ENCODE results near the gene GALNT7. TPM values are rescaled to one million over a fixed set of nuclear protein-coding genes. Genes with fewer than 3 reads are reported as not detected.
"Not testable (repeated sequence)": the region's sequence is repeated elsewhere in the genome, so short reads cannot be mapped to it uniquely, and the experiment has no call there.

GALNT7 gene
- total and polyA plus RNA-seq, 7 donors: 0.69 to 3.2 (median 1.6) TPM

DNA sequence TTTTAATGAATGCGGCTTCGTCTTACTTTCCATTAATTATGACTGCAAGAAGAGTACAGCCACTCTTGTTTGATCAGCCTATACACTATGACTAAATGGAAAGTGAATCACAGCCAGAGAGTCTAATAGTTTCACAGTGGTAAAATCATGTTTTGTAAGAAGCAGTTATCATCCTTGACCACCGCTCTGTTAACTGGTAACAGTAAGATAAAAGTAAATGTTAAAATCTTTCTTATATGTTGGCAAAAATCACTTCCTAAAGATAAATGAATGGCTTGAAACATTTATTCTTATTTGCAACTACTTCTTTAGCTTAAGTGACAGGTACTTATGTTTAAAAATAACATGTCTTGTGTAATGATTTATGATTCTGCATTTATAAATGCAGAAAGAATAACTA lies 13.2 kb downstream of the GALNT7 start:
- ATAC-seq: no peak
- H3K9me3 ChIP-seq: no peaks in the 10 kb centered on the region
- H3K27me3 ChIP-seq (ENCODE audit: insufficient read depth in 3 of 3, low read length in 2 of 3): no peaks in the 10 kb centered on the region
- no peak overlapping the region for H3K4me3 ChIP-seq
- TF ChIP-seq, protein P1, sequence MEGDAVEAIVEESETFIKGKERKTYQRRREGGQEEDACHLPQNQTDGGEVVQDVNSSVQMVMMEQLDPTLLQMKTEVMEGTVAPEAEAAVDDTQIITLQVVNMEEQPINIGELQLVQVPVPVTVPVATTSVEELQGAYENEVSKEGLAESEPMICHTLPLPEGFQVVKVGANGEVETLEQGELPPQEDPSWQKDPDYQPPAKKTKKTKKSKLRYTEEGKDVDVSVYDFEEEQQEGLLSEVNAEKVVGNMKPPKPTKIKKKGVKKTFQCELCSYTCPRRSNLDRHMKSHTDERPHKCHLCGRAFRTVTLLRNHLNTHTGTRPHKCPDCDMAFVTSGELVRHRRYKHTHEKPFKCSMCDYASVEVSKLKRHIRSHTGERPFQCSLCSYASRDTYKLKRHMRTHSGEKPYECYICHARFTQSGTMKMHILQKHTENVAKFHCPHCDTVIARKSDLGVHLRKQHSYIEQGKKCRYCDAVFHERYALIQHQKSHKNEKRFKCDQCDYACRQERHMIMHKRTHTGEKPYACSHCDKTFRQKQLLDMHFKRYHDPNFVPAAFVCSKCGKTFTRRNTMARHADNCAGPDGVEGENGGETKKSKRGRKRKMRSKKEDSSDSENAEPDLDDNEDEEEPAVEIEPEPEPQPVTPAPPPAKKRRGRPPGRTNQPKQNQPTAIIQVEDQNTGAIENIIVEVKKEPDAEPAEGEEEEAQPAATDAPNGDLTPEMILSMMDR (IDR thresholded peaks at IDR 0.05): no peak
- intact Hi-C loops (cut with DNase I): no loop called here
- 92 to 93% (median 93%) methylated on average over 3 of the region's 3 CpGs for WGBS, 3 donors
- no peaks in the 10 kb centered on the region for H3K36me3 ChIP-seq (ENCODE audit: insufficient read depth in 1 of 2, low read depth in 1 of 2)
- H3K27ac ChIP-seq: no peak overlapping the region
- no peaks in the 10 kb centered on the region for H3K4me1 ChIP-seq
- DNase-seq: no peak

DNA sequence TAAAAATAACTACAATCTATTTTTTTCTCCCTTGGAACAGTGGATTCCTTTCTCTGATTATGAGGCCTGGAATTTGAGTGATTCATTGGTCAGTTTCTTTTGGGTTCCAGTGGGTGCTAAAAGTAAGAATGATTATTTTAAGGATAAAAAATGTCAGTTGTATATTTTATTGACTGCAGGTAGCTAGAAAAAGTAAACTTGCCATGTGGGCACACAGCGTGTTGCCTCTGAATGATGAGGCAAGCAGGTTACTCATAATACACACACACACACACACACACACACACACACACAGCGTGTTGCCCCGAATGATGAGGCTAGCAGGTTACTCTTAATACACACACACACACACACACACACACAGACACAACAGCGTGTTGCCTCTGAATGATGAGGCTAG lies 13.8 kb downstream of the GALNT7 start:
- Histone ChIP-seq H3K27ac (no peak overlapping the region), H3K36me3 (ENCODE audit: insufficient read depth in 1 of 2, low read depth in 1 of 2) (no peaks in the 10 kb centered on the region), H3K9me3 (no peaks in the 10 kb centered on the region), H3K4me3 (no peak overlapping the region), H3K4me1 (no peaks in the 10 kb centered on the region), H3K27me3 (ENCODE audit: insufficient read depth in 3 of 3, low read length in 2 of 3) (no peaks in the 10 kb centered on the region)
- WGBS, 3 donors: 88 to 90% (median 89%) methylated on average over 4 of the region's 4 CpGs
- ATAC-seq (no peak), DNase-seq (no peak)
- TF ChIP-seq, protein P1 (IDR thresholded peaks at IDR 0.05): no peak
- intact Hi-C loops (cut with DNase I): no loop called here

DNA sequence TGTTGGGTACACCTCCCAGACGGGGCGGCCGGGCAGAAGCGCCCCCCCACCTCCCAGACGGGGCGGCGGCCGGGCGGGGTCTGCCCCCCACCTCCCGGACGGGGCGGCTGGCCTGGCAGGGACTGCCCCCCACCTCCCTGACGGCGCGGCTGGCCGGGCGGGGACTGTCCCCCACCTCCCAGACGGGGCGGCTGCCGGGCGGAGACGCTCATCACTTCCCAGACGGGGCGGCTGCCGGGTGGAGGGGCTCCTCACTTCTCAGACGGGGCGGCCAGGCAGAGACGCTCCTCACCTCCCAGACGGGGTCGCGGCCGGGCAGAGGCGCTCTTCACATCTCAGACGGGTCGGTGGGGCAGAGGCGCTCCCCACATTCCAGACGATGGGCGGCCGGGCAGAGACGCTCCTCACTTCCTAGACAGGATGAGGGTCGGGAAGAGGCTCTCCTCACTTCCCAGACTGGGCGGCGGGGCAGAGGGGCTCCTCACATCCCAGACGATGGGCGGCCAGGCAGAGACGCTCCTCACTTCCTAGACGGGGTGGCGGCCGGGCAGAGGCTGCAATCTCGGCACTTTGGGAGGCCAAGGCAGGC lies 15.1 kb downstream of the GALNT7 start:
- H3K4me1 ChIP-seq; ATAC-seq; H3K27me3 ChIP-seq (ENCODE audit: insufficient read depth in 3 of 3, low read length in 2 of 3); H3K4me3 ChIP-seq; H3K27ac ChIP-seq; H3K36me3 ChIP-seq (ENCODE audit: insufficient read depth in 1 of 2, low read depth in 1 of 2); DNase-seq; intact Hi-C loops (cut with DNase I); H3K9me3 ChIP-seq: not testable (repeated sequence)
- 97 to 99% (median 98%) methylated on average over 35 to 45 of the region's 50 CpGs for WGBS, 3 donors

DNA sequence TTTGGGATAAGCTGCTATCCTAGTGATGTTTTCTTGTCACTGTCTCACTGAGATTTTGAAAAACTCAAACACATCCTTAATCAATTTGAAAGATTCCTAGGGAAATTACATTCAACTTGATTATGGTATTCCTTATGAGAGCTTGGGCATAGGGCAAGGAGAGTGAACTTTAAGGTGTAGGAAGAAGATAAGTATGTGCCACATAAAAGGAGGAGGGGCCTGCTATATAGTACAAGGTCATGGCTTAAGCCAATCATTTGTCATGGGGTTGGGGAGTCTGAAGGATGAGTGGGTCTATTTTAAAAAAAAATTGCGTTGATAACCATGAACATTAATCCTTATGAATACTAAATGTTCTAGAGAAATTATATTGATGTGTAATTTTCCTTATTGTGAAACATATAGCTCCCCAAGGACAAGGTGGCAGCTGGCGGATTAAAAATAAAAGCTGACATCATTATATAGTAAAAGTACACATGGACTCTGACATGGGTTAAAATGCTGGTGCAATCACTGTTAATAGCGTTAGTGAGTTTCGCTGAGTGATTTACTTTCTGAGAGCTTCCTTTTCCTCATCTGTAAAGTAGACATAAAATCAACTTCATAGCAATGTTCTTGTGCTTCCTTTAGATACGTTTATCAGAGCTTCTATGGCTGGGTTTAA lies 17.4 kb downstream of the GALNT7 start:
- H3K9me3 ChIP-seq: no peaks in the 10 kb centered on the region
- DNase-seq (no peak), ATAC-seq (peak in 1 of 4 donors; percentile 46)
- H3K4me3 ChIP-seq: no peak overlapping the region
- H3K36me3 ChIP-seq (ENCODE audit: insufficient read depth in 1 of 2, low read depth in 1 of 2): no peaks in the 10 kb centered on the region
- TF ChIP-seq, protein P1 (IDR thresholded peaks at IDR 0.05): no peak
- WGBS, 3 donors: 42 to 52% (median 43%) methylated on average over 5 of the region's 5 CpGs
- H3K27me3 ChIP-seq (ENCODE audit: insufficient read depth in 3 of 3, low read length in 2 of 3): no peaks in the 10 kb centered on the region
- no peaks in the 10 kb centered on the region for H3K4me1 ChIP-seq
- no peak overlapping the region for H3K27ac ChIP-seq
- intact Hi-C loops (cut with DNase I): no loop called here

DNA sequence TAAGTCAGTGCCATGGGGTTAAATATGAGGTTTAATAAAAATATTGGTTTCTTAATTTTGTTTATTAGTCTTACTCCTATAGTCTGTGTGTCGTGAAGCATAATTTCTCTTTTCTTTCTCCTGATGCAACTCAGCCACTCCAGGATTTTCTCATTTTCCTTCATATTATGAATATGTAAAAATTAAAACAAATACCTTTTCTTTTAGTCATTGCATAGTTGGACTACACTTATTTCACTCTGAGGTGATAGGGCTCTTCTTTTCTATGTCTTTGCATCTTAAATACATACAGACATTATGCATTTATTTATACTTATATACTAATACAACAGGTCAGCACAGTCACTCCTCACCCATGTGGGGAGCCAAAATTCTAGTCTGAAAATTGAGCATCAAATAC lies 19.1 kb downstream of the GALNT7 start:
- TF ChIP-seq, protein P1 (IDR thresholded peaks at IDR 0.05): no peak
- H3K4me1 ChIP-seq: no peaks in the 10 kb centered on the region
- no peak overlapping the region for H3K27ac ChIP-seq
- DNase-seq (no peak), ATAC-seq (no peak)
- 94 to 99% (median 97%) methylated on average over 1 of the region's 1 CpG for WGBS, 3 donors
- H3K27me3 ChIP-seq (ENCODE audit: insufficient read depth in 3 of 3, low read length in 2 of 3): no peaks in the 10 kb centered on the region
- no peak overlapping the region for H3K4me3 ChIP-seq
- intact Hi-C loops (cut with DNase I): no loop called here
- no peaks in the 10 kb centered on the region for H3K9me3 ChIP-seq
- no peaks in the 10 kb centered on the region for H3K36me3 ChIP-seq (ENCODE audit: insufficient read depth in 1 of 2, low read depth in 1 of 2)

All from psoas muscle (tissue), 8 donors.